ENCODE data around the gene HSD3B2. TPM values are rescaled to one million over a fixed set of nuclear protein-coding genes. Genes with fewer than 3 reads are reported as not detected.

The HSD3B2 gene
- total RNA-seq, 1 donor from 2014 or later = 0.83 TPM

- no peak for DNase-seq (ENCODE audit: low spot score)
- no peak for ATAC-seq
These were observed 36.2 kb downstream of the HSD3B2 start for GRCh38 chr1:119451158-119451557.

- ATAC-seq = peak; percentile 71
These were observed 37.1 kb downstream of the HSD3B2 start for GRCh38 chr1:119452091-119452490.

GRCh38 chr1:119453021-119453420 lies 38.1 kb downstream of the HSD3B2 start:
- peak; percentile 65 for ATAC-seq
- peak; percentile 67 for DNase-seq (ENCODE audit: low spot score)

More at GRCh38 chr1:119452091-119452490, 37.1 kb downstream of the HSD3B2 start:
- peak; percentile 69 for DNase-seq (ENCODE audit: low spot score)

- no peak for DNase-seq (ENCODE audit: low spot score)
- ATAC-seq = no peak
These were observed 48.0 kb downstream of the HSD3B2 start for GRCh38 chr1:119462964-119463363.

- ATAC-seq = no peak
- no peak for DNase-seq (ENCODE audit: low spot score)
These were observed 48.6 kb downstream of the HSD3B2 start for GRCh38 chr1:119463569-119463968.

- no peak for DNase-seq (ENCODE audit: low spot score)
- ATAC-seq = peak; percentile 51
These were observed 51.5 kb downstream of the HSD3B2 start for GRCh38 chr1:119466445-119466844.

- DNase-seq (ENCODE audit: low spot score) (no peak), ATAC-seq (peak; percentile 21)
These were observed 52.3 kb downstream of the HSD3B2 start for GRCh38 chr1:119467219-119467618.

GRCh38 chr1:119467857-119468668 lies 53.1 kb downstream of the HSD3B2 start:
- DNase-seq (ENCODE audit: low spot score) = peak; percentile 81
- peak; percentile 88 for ATAC-seq

GRCh38 chr1:119469741-119470140 lies 54.8 kb downstream of the HSD3B2 start:
- DNase-seq (ENCODE audit: low spot score) = no peak
- no peak for ATAC-seq

GRCh38 chr1:119470377-119470776 lies 55.4 kb downstream of the HSD3B2 start:
- ATAC-seq (no peak), DNase-seq (ENCODE audit: low spot score) (no peak)

GRCh38 chr1:119470958-119471357 lies 56.0 kb downstream of the HSD3B2 start:
- ATAC-seq = no peak
- DNase-seq (ENCODE audit: low spot score) = no peak

GRCh38 chr1:119471566-119471965 lies 56.6 kb downstream of the HSD3B2 start:
- DNase-seq (ENCODE audit: low spot score) = no peak
- no peak for ATAC-seq

- ATAC-seq (no peak), DNase-seq (ENCODE audit: low spot score) (no peak)
These were observed 57.3 kb downstream of the HSD3B2 start for GRCh38 chr1:119472080-119472818.

Other genes starting within 250 kb of the HSD3B2 start
- gene HAO2, start 46.4 kb upstream of the HSD3B2 start, total RNA-seq = 206 TPM
- gene HSD3B1, start 92.1 kb downstream of the HSD3B2 start, total RNA-seq = not detected
- 3.6 TPM for gene ZNF697, start 233.1 kb downstream of the HSD3B2 start, total RNA-seq